ENCODE measurements around the gene TCERG1L. TPM values are rescaled to one million over a fixed set of nuclear protein-coding genes. Genes with fewer than 3 reads are reported as not detected.

Gene TCERG1L
- total RNA-seq, 1 donor from 2014 or later = 3.5 TPM

- Histone ChIP-seq H3K79me2 (ENCODE audit: insufficient read depth, low read length) (no peaks in the 10 kb centered on the region), H3K4me1 (ENCODE audit: insufficient read depth, low read length) (no peaks in the 10 kb centered on the region), H3K9ac (ENCODE audit: low read length) (no peak overlapping the region), H3K27me3 (ENCODE audit: insufficient read depth, low read length) (no peaks in the 10 kb centered on the region), H3K4me2 (ENCODE audit: low read length) (no peak overlapping the region), H3K36me3 (ENCODE audit: insufficient read depth, low read length) (no peaks in the 10 kb centered on the region), H3K27ac (ENCODE audit: low read depth, low read length) (no peak overlapping the region), H3K9me3 (ENCODE audit: insufficient read depth, low read depth, low read length) (peaks cover 6% of the 10 kb centered on the region), H4K20me1 (ENCODE audit: insufficient read depth, low read length) (no peaks in the 10 kb centered on the region), H3K4me3 (ENCODE audit: insufficient read depth, low read depth, low read length) (no peak overlapping the region), H2AFZ (ENCODE audit: low read depth, low read length) (no peak overlapping the region)
- H3K27me3 Mint-ChIP-seq (ENCODE audit: low read depth, unreplicated experiment) = no peaks in the 10 kb centered on the region
- H3K4me1 Mint-ChIP-seq (ENCODE audit: low read depth, unreplicated experiment) = no peaks in the 10 kb centered on the region
- no peak overlapping the region for H3K4me3 Mint-ChIP-seq (ENCODE audit: unreplicated experiment)
- H3K27ac Mint-ChIP-seq (ENCODE audit: unreplicated experiment) = no peak overlapping the region
- H3K9me3 Mint-ChIP-seq (ENCODE audit: unreplicated experiment) = peaks cover 5% of the 10 kb centered on the region
- FAIRE-seq = no peak
- peaks cover 4% of the 10 kb centered on the region for H3K36me3 Mint-ChIP-seq (ENCODE audit: low read depth, unreplicated experiment)
- no peak for DNase-seq (ENCODE audit: low read depth)
- no peak for TF ChIP-seq EZH2 (IDR thresholded peaks at IDR 0.05; ENCODE audit: insufficient read depth, low read length)
- TF ChIP-seq CTCF (IDR thresholded peaks at IDR 0.05; ENCODE audit: insufficient read depth, low read depth, low read length) = no peak
Observed at GRCh38 chr10:131092876-131093275, 218.6 kb downstream of the TCERG1L start.

GRCh38 chr10:131092386-131092785, 219.1 kb downstream of the TCERG1L start:
- Histone ChIP-seq H3K4me3 (ENCODE audit: insufficient read depth, low read depth, low read length) (no peak overlapping the region), H3K4me1 (ENCODE audit: insufficient read depth, low read length) (no peaks in the 10 kb centered on the region), H4K20me1 (ENCODE audit: insufficient read depth, low read length) (no peaks in the 10 kb centered on the region), H3K27me3 (ENCODE audit: insufficient read depth, low read length) (no peaks in the 10 kb centered on the region), H2AFZ (ENCODE audit: low read depth, low read length) (no peak overlapping the region), H3K9ac (ENCODE audit: low read length) (no peak overlapping the region), H3K27ac (ENCODE audit: low read depth, low read length) (no peak overlapping the region), H3K9me3 (ENCODE audit: insufficient read depth, low read depth, low read length) (peaks cover 6% of the 10 kb centered on the region), H3K36me3 (ENCODE audit: insufficient read depth, low read length) (no peaks in the 10 kb centered on the region), H3K79me2 (ENCODE audit: insufficient read depth, low read length) (no peaks in the 10 kb centered on the region), H3K4me2 (ENCODE audit: low read length) (no peak overlapping the region)
- no peaks in the 10 kb centered on the region for H3K4me1 Mint-ChIP-seq (ENCODE audit: low read depth, unreplicated experiment)
- FAIRE-seq (no peak), DNase-seq (ENCODE audit: low read depth) (no peak)
- TF ChIP-seq CTCF (IDR thresholded peaks at IDR 0.05; ENCODE audit: insufficient read depth, low read depth, low read length) = no peak
- TF ChIP-seq EZH2 (IDR thresholded peaks at IDR 0.05; ENCODE audit: insufficient read depth, low read length) = no peak
- peaks cover 4% of the 10 kb centered on the region for H3K36me3 Mint-ChIP-seq (ENCODE audit: low read depth, unreplicated experiment)
- no peak overlapping the region for H3K4me3 Mint-ChIP-seq (ENCODE audit: unreplicated experiment)
- H3K27me3 Mint-ChIP-seq (ENCODE audit: low read depth, unreplicated experiment) = no peaks in the 10 kb centered on the region
- peaks cover 5% of the 10 kb centered on the region for H3K9me3 Mint-ChIP-seq (ENCODE audit: unreplicated experiment)
- H3K27ac Mint-ChIP-seq (ENCODE audit: unreplicated experiment) = no peak overlapping the region

- Mint-ChIP-seq H3K9me3 (ENCODE audit: unreplicated experiment) (peaks cover 5% of the 10 kb centered on the region), H3K4me1 (ENCODE audit: low read depth, unreplicated experiment) (no peaks in the 10 kb centered on the region), H3K27ac (ENCODE audit: unreplicated experiment) (peak overlapping the region; percentile 26), H3K27me3 (ENCODE audit: low read depth, unreplicated experiment) (no peaks in the 10 kb centered on the region), H3K4me3 (ENCODE audit: unreplicated experiment) (no peak overlapping the region), H3K36me3 (ENCODE audit: low read depth, unreplicated experiment) (peaks cover 4% of the 10 kb centered on the region)
- peaks cover 6% of the 10 kb centered on the region for H3K9me3 ChIP-seq (ENCODE audit: insufficient read depth, low read depth, low read length)
- no peak for DNase-seq (ENCODE audit: low read depth)
- no peak overlapping the region for H3K4me3 ChIP-seq (ENCODE audit: insufficient read depth, low read depth, low read length)
- no peaks in the 10 kb centered on the region for H3K79me2 ChIP-seq (ENCODE audit: insufficient read depth, low read length)
- H3K27me3 ChIP-seq (ENCODE audit: insufficient read depth, low read length) = no peaks in the 10 kb centered on the region
- H3K27ac ChIP-seq (ENCODE audit: low read depth, low read length) = no peak overlapping the region
- H3K4me1 ChIP-seq (ENCODE audit: insufficient read depth, low read length) = no peaks in the 10 kb centered on the region
- no peaks in the 10 kb centered on the region for H3K36me3 ChIP-seq (ENCODE audit: insufficient read depth, low read length)
- no peaks in the 10 kb centered on the region for H4K20me1 ChIP-seq (ENCODE audit: insufficient read depth, low read length)
- H3K9ac ChIP-seq (ENCODE audit: low read length) = no peak overlapping the region
- no peak for TF ChIP-seq EZH2 (IDR thresholded peaks at IDR 0.05; ENCODE audit: insufficient read depth, low read length)
- no peak overlapping the region for H2AFZ ChIP-seq (ENCODE audit: low read depth, low read length)
- FAIRE-seq = no peak
- H3K4me2 ChIP-seq (ENCODE audit: low read length) = no peak overlapping the region
Observed at GRCh38 chr10:131091682-131092081, 219.8 kb downstream of the TCERG1L start.
